ENCODE data around the gene ZBTB17.

Gene ZBTB17

GRCh38 chr1:15958111-15958510 lies 17.8 kb downstream of the ZBTB17 start:
- no peak overlapping the region for H3K27ac ChIP-seq
- no peak for DNase-seq
- TF ChIP-seq CTCF (IDR thresholded peaks at IDR 0.05; ENCODE audit: low read depth, low read length, missing control alignments), result no peak
- H3K36me3 ChIP-seq (replicated peaks), result no peaks in the 10 kb centered on the region
- H3K4me3 ChIP-seq (ENCODE audit: low read depth, low read length), result no peak overlapping the region
- in situ Hi-C loops (cut with HindIII; ENCODE audit: low pct_ligation_motif_present, low sequenced_read_pairs), result no loop called here
- H3K27me3 ChIP-seq (replicated peaks), result no peaks in the 10 kb centered on the region

- no peak for DNase-seq
- Histone ChIP-seq H3K36me3 (replicated peaks) (no peaks in the 10 kb centered on the region), H3K4me3 (ENCODE audit: low read depth, low read length) (no peak overlapping the region), H3K27ac (no peak overlapping the region), H3K27me3 (replicated peaks) (no peaks in the 10 kb centered on the region)
- peak; percentile 70 for TF ChIP-seq CTCF (IDR thresholded peaks at IDR 0.05; ENCODE audit: low read depth, low read length, missing control alignments)
- in situ Hi-C loops (cut with HindIII; ENCODE audit: low pct_ligation_motif_present, low sequenced_read_pairs), result no loop called here
Observed at GRCh38 chr1:15957221-15958095, 18.4 kb downstream of the ZBTB17 start.

GRCh38 chr1:15956150-15956549 lies 19.8 kb downstream of the ZBTB17 start:
- Histone ChIP-seq H3K27me3 (replicated peaks) (no peaks in the 10 kb centered on the region), H3K36me3 (replicated peaks) (no peaks in the 10 kb centered on the region), H3K27ac (no peak overlapping the region), H3K4me3 (ENCODE audit: low read depth, low read length) (no peak overlapping the region)
- TF ChIP-seq CTCF (IDR thresholded peaks at IDR 0.05; ENCODE audit: low read depth, low read length, missing control alignments), result no peak
- in situ Hi-C loops (cut with HindIII; ENCODE audit: low pct_ligation_motif_present, low sequenced_read_pairs), result no loop called here
- no peak for DNase-seq

- Histone ChIP-seq H3K4me3 (ENCODE audit: low read depth, low read length) (no peak overlapping the region), H3K27ac (no peak overlapping the region), H3K27me3 (replicated peaks) (no peaks in the 10 kb centered on the region), H3K36me3 (replicated peaks) (no peaks in the 10 kb centered on the region)
- DNase-seq, result no peak
- no peak for TF ChIP-seq CTCF (IDR thresholded peaks at IDR 0.05; ENCODE audit: low read depth, low read length, missing control alignments)
- in situ Hi-C loops (cut with HindIII; ENCODE audit: low pct_ligation_motif_present, low sequenced_read_pairs), result no loop called here
Observed at GRCh38 chr1:15955552-15955951, 20.3 kb downstream of the ZBTB17 start.

GRCh38 chr1:15954316-15954715 lies 21.6 kb downstream of the ZBTB17 start:
- Histone ChIP-seq H3K27me3 (replicated peaks) (no peaks in the 10 kb centered on the region), H3K4me3 (ENCODE audit: low read depth, low read length) (no peak overlapping the region), H3K36me3 (replicated peaks) (no peaks in the 10 kb centered on the region), H3K27ac (no peak overlapping the region)
- no peak for DNase-seq
- TF ChIP-seq CTCF (IDR thresholded peaks at IDR 0.05; ENCODE audit: low read depth, low read length, missing control alignments), result no peak
- in situ Hi-C loops (cut with HindIII; ENCODE audit: low pct_ligation_motif_present, low sequenced_read_pairs), result no loop called here

All from brain microvascular endothelial cell (primary cell).